Measurements from ENCODE around the gene CCDC124.

CCDC124 gene

DNA sequence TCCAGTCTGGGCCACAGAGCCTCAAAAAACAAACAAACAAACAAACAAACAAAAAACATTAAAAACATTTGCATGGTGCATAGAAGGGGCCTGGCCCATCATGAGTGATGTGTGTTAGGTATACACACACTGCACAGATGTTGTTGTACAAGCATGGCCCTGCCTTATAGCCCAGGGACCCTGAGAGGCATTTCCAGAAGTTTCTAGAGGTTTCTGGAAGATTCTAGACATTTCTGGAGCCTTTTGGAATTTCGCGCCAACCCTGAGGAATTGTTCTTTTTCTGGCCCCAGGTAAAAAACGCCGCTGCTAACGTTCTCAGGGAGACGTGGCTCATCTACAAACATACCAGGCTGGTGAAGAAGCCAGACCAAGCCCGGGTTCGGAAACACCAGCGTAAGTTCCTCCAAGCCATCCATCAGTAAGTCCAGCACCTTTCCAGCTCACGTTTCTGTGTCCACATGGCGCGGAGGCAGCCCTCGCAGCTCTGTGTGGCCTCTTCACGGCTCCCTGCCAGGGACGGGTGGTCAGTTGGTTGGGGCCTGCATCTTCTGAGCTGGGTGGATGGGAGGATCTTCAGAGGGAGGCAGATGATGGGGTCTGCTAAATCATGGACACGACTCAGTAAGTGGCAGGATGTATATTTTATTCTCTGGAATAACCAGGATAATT is 56.7 kb downstream of the CCDC124 start:
- no peak for DNase-seq

DNA sequence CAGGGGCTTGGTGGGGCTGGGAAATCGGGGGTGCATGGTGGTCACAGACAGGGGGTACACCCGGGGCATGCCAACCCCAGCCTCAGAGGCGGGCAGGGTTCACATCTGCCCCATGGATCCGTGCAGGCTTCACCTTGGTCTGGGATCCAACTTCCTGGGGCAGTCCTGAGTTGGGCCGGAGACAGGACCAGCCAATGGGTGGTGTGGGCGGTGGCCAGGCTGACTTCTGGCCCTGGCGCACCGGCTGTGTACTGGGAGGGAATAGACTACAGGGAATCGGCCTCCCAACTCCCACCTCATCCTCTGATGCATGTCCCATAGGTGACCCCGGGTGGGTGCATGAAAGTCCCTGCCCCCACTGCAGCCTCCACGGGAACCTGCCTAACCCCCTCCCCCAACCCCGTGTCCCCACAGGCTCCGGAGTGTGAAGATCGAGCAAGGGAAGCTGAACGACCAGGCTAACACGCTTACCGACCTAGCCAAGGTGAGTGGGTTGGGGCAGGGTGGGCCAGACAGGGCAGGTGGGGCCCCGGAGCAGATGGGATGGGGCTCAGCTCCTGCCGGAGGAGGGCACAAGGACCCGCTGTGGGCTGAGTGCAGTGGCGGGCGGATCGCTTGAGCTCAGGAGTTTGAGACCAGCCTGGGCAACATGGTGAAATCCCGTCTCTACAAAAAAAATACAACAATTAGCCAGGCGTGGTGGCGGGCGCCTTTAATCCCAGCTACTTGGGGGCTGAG is 60.4 kb downstream of the CCDC124 start:
- DNase-seq: no peak
